SH-SY5Y (cell line): Measurements from ENCODE around the gene CRACDL.

Experiments
- GATA2 ChIP-seq: IDR thresholded peaks from 2 replicates; pipeline ENCODE4 v1.6.1; 2011; ENCODE audit warnings: mild to moderate bottlenecking, low read depth, low read length
- GATA3 ChIP-seq: IDR thresholded peaks from 2 replicates; pipeline ENCODE4 v1.6.1; 2011; ENCODE audit warnings: low read depth, mild to moderate bottlenecking, low read length, moderate library complexity

DNA sequence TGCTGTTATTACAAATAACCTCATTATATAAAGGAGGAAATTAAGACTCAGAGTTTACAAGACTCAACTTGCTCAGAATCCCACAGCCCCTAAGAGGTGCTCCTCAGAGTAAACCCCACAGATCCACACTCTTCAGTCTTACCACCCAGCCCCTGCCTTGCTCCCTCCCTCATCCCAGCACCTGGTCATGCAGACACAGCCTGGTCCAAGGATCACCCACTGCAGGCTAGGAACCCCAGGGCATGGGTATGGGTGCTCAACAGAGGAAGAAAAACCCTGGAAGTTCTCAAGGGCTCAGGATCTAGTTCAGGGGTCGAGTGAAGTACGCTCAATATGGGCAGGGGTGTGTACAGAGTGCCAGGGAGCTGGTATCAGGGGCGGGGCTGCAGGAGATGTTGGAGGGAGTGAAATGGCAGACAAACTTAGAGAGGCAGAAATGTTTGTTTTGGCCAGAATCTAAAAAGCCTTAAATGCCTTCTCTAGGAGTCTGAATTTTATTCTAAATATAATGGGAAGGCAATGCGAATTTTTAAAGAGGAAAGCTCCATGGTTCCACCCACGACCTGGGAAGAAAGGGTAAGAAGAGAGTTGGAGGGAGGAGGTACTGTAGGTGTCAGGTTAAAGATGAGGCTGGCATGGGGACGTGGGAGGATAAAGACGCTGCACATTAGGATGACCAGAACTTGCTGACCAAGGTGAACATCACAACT, 126.0 kb downstream of the CRACDL start:
- TF ChIP-seq GATA2 = no peak
- TF ChIP-seq GATA3 = no peak
